Measurements from ENCODE around the gene PKN3.
"Not testable (repeated sequence)": the region's sequence is repeated elsewhere in the genome, so short reads cannot be mapped to it uniquely, and the experiment has no call there.

Gene PKN3

GRCh38 chr9:128702445-128702948 is at the start of gene PKN3:
Gene PKN3, plus strand, starts transcription at chr9:128702503. Its CDS starts 413 bp downstream, at chr9:128702916.
- peak; percentile 91 for DNase-seq

- DNase-seq, result no peak
Observed at GRCh38 chr9:128653908-128654307, 48.4 kb upstream of the PKN3 start.

GRCh38 chr9:128654481-128654880 is 47.8 kb upstream of the PKN3 start:
- DNase-seq, result no peak

- DNase-seq, result peak; percentile 99
Observed at GRCh38 chr9:128656416-128657343, 45.6 kb upstream of the PKN3 start, which contains the start of gene DYNC2I2. Gene DYNC2I2, minus strand, starts transcription at chr9:128656847. Its CDS starts 121 bp downstream, at chr9:128656726.

- no peak for DNase-seq
Observed at GRCh38 chr9:128657344-128657704, 45.0 kb upstream of the PKN3 start.

GRCh38 chr9:128657796-128658195 is 44.5 kb upstream of the PKN3 start:
- DNase-seq, result no peak

GRCh38 chr9:128666481-128666941 is 35.8 kb upstream of the PKN3 start:
- not testable (repeated sequence) for DNase-seq

GRCh38 chr9:128669786-128670185 is 32.5 kb upstream of the PKN3 start:
- no peak for DNase-seq

- no peak for DNase-seq
Observed at GRCh38 chr9:128675382-128675781, 26.9 kb upstream of the PKN3 start.

GRCh38 chr9:128677794-128678193 is 24.5 kb upstream of the PKN3 start:
- no peak for DNase-seq

- peak; percentile 34 for DNase-seq
Observed at GRCh38 chr9:128683340-128684064, 18.8 kb upstream of the PKN3 start.

- DNase-seq, result no peak
Observed at GRCh38 chr9:128684065-128684324, 18.3 kb upstream of the PKN3 start.

GRCh38 chr9:128684325-128685199 is 17.7 kb upstream of the PKN3 start:
- peak; percentile 82 for DNase-seq

- peak; percentile 67 for DNase-seq
Observed at GRCh38 chr9:128685636-128686489, 16.4 kb upstream of the PKN3 start.

GRCh38 chr9:128687453-128687852 is 14.8 kb upstream of the PKN3 start:
- no peak for DNase-seq

- DNase-seq, result peak; percentile 98
Observed at GRCh38 chr9:128688501-128689292, 13.6 kb upstream of the PKN3 start, which contains the start of gene SET. Gene SET, plus strand, starts transcription at chr9:128689222. Its CDS starts 361 bp downstream, at chr9:128689583.

- peak; percentile 68 for DNase-seq
Observed at GRCh38 chr9:128689293-128689774, 13.0 kb upstream of the PKN3 start.

GRCh38 chr9:128689820-128690683 is 12.3 kb upstream of the PKN3 start:
- DNase-seq, result peak; percentile 75

GRCh38 chr9:128690684-128691034 is 11.6 kb upstream of the PKN3 start:
- no peak for DNase-seq

- DNase-seq, result not testable (repeated sequence)
Observed at GRCh38 chr9:128693738-128694137, 8.6 kb upstream of the PKN3 start.

Measured in CD4-positive, alpha-beta T cell treated with Interleukin-17A for 4 hours (primary cell).